Measurements from ENCODE around the gene TAGLN3.

Gene TAGLN3

DNA sequence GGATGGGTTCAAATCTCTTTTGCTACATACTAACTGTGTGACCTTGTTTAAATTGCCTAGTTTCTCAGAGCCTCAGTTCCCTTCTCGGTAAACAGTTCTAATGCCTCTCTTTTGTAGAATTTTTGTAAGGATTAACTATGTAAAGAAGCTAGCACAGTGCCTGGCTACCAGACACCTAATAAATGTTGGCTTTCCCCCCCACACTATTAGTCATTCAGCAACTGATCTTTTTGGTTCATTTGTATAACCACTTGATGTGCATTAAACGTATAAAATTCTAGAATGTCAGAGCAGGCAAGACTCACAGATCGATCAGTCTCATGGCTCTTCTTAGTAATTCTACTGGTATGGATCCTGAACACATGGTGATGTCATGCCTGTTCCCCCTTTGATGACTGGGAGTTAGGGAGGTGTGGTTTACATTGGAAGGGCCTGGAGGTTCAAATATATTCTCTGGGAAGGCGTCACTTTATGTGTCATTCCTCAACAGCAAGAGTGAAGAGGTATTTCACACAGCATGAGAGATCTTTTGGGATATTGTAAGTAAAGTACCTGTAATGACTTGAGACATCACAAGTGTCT, 6.5 kb downstream of the TAGLN3 start (continued):
- TF ChIP-seq, protein P1, sequence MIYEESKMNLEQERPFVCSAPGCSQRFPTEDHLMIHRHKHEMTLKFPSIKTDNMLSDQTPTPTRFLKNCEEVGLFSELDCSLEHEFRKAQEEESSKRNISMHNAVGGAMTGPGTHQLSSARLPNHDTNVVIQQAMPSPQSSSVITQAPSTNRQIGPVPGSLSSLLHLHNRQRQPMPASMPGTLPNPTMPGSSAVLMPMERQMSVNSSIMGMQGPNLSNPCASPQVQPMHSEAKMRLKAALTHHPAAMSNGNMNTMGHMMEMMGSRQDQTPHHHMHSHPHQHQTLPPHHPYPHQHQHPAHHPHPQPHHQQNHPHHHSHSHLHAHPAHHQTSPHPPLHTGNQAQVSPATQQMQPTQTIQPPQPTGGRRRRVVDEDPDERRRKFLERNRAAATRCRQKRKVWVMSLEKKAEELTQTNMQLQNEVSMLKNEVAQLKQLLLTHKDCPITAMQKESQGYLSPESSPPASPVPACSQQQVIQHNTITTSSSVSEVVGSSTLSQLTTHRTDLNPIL (CRISPR knock-in tag; IDR thresholded peaks at IDR 0.05; ENCODE audit: low read depth), result no peak
- TF ChIP-seq ISL1 (CRISPR knock-in tag; IDR thresholded peaks at IDR 0.05), result no peak
- TF ChIP-seq, protein P2, sequence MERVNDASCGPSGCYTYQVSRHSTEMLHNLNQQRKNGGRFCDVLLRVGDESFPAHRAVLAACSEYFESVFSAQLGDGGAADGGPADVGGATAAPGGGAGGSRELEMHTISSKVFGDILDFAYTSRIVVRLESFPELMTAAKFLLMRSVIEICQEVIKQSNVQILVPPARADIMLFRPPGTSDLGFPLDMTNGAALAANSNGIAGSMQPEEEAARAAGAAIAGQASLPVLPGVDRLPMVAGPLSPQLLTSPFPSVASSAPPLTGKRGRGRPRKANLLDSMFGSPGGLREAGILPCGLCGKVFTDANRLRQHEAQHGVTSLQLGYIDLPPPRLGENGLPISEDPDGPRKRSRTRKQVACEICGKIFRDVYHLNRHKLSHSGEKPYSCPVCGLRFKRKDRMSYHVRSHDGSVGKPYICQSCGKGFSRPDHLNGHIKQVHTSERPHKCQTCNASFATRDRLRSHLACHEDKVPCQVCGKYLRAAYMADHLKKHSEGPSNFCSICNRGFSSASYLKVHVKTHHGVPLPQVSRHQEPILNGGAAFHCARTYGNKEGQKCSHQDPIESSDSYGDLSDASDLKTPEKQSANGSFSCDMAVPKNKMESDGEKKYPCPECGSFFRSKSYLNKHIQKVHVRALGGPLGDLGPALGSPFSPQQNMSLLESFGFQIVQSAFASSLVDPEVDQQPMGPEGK (CRISPR knock-in tag; IDR thresholded peaks at IDR 0.05; ENCODE audit: borderline replicate concordance), result no peak

DNA sequence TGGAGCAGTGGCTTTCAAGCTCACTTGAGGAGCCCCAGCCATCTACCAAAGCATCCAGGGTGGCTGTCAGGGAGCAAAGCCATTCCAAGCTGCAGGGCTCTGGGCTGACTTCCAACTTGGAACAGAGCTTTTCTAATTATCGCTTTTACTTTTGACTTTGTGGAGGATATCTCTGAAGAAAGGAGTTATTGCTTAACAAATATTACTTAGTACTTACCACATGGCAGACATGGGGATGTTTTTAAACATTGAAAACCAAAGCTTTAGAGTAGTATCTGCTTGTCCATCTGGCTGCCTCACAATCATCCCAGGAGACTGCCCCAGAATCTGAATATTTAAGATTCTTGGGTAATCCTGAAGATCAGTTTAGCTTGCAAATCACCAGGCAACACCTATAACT, 8.9 kb downstream of the TAGLN3 start:
- no peak for ATAC-seq
- TF ChIP-seq ZNF565 (CRISPR knock-in tag; conservative IDR thresholded peaks at IDR 0.05; ENCODE audit: low read depth) (no peak), ESRRG (CRISPR knock-in tag; IDR thresholded peaks at IDR 0.05) (no peak), PPARA (CRISPR knock-in tag; IDR thresholded peaks at IDR 0.05; ENCODE audit: borderline replicate concordance) (no peak), ISL1 (CRISPR knock-in tag; IDR thresholded peaks at IDR 0.05) (peak; percentile 51), ZFP3 (CRISPR knock-in tag; IDR thresholded peaks at IDR 0.05) (no peak), ZNF8 (CRISPR knock-in tag; IDR thresholded peaks at IDR 0.05) (no peak), BACH2 (CRISPR knock-in tag; IDR thresholded peaks at IDR 0.05; ENCODE audit: borderline replicate concordance) (no peak), GLIS3 (CRISPR knock-in tag; IDR thresholded peaks at IDR 0.05) (no peak), CSDC2 (CRISPR knock-in tag; IDR thresholded peaks at IDR 0.05) (0 out of 2 replicates have a peak, but pooled peaks have one; percentile 28)
- TF ChIP-seq, protein P2 (CRISPR knock-in tag; IDR thresholded peaks at IDR 0.05; ENCODE audit: borderline replicate concordance), result no peak

DNA sequence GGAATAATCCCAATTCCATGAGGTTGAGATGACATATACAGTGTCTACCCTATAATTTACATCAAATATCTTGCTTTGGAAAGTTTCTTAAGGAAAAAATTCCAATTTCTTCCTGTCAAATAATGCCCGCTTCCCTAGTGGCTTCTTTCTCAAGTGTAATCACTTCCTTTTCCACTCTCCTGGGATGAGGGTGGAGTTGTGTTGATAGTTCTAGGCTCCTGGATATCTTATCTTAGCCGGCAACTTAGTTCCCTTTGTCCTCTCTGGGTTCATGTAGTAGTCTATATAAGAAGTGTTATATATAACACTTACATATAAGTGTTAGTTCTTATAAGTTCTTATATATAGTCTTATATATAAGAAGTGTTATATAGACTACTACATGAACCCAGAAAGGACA, 10.9 kb downstream of the TAGLN3 start:
- TF ChIP-seq SNAI2 (CRISPR knock-in tag; IDR thresholded peaks at IDR 0.05) (no peak), GLIS3 (CRISPR knock-in tag; IDR thresholded peaks at IDR 0.05) (no peak), ZFP30 (CRISPR knock-in tag; IDR thresholded peaks at IDR 0.05) (no peak), ZNF70 (CRISPR knock-in tag; IDR thresholded peaks at IDR 0.05) (no peak), ARNTL (CRISPR knock-in tag; IDR thresholded peaks at IDR 0.05; ENCODE audit: borderline replicate concordance, low read depth) (no peak), RARB (CRISPR knock-in tag; IDR thresholded peaks at IDR 0.05) (no peak)
- ATAC-seq, result no peak

DNA sequence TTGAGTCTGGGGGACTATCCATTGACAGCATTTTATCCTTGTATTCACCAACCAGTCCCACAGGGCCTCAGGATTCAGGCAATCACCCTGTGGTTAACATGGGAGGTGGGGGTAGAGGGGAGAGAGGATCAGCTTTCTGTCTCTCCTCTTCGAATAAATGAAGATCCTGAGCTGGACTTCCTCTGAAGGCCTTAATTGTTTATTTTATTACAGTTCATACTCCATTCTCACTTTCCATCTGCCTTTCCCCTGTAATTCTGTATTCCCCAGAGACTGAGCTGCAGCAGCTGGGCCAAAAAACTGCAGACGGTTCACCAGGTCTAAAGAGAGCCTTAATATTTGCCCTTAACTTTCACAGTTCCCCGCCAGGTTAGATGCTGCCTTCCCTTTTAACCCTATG, 11.9 kb downstream of the TAGLN3 start:
- no peak for ATAC-seq
- TF ChIP-seq ISL1 (CRISPR knock-in tag; IDR thresholded peaks at IDR 0.05) (no peak), PPARA (CRISPR knock-in tag; IDR thresholded peaks at IDR 0.05; ENCODE audit: borderline replicate concordance) (no peak), TCF4 (CRISPR knock-in tag; IDR thresholded peaks at IDR 0.05; ENCODE audit: borderline replicate concordance) (no peak), GLIS3 (CRISPR knock-in tag; IDR thresholded peaks at IDR 0.05) (no peak), ZFP30 (CRISPR knock-in tag; IDR thresholded peaks at IDR 0.05) (no peak), ZNF8 (CRISPR knock-in tag; IDR thresholded peaks at IDR 0.05) (no peak), BACH2 (CRISPR knock-in tag; IDR thresholded peaks at IDR 0.05; ENCODE audit: borderline replicate concordance) (no peak)
- TF ChIP-seq, protein P3, sequence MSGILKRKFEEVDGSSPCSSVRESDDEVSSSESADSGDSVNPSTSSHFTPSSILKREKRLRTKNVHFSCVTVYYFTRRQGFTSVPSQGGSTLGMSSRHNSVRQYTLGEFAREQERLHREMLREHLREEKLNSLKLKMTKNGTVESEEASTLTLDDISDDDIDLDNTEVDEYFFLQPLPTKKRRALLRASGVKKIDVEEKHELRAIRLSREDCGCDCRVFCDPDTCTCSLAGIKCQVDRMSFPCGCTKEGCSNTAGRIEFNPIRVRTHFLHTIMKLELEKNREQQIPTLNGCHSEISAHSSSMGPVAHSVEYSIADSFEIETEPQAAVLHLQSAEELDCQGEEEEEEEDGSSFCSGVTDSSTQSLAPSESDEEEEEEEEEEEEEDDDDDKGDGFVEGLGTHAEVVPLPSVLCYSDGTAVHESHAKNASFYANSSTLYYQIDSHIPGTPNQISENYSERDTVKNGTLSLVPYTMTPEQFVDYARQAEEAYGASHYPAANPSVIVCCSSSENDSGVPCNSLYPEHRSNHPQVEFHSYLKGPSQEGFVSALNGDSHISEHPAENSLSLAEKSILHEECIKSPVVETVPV (CRISPR knock-in tag; IDR thresholded peaks at IDR 0.05), result no peak
- TF ChIP-seq, protein P4, sequence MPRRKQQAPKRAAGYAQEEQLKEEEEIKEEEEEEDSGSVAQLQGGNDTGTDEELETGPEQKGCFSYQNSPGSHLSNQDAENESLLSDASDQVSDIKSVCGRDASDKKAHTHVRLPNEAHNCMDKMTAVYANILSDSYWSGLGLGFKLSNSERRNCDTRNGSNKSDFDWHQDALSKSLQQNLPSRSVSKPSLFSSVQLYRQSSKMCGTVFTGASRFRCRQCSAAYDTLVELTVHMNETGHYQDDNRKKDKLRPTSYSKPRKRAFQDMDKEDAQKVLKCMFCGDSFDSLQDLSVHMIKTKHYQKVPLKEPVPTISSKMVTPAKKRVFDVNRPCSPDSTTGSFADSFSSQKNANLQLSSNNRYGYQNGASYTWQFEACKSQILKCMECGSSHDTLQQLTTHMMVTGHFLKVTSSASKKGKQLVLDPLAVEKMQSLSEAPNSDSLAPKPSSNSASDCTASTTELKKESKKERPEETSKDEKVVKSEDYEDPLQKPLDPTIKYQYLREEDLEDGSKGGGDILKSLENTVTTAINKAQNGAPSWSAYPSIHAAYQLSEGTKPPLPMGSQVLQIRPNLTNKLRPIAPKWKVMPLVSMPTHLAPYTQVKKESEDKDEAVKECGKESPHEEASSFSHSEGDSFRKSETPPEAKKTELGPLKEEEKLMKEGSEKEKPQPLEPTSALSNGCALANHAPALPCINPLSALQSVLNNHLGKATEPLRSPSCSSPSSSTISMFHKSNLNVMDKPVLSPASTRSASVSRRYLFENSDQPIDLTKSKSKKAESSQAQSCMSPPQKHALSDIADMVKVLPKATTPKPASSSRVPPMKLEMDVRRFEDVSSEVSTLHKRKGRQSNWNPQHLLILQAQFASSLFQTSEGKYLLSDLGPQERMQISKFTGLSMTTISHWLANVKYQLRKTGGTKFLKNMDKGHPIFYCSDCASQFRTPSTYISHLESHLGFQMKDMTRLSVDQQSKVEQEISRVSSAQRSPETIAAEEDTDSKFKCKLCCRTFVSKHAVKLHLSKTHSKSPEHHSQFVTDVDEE (CRISPR knock-in tag; IDR thresholded peaks at IDR 0.05), result no peak
- TF ChIP-seq, protein P2 (CRISPR knock-in tag; IDR thresholded peaks at IDR 0.05; ENCODE audit: borderline replicate concordance), result no peak

Measured in SK-N-SH treated with all-trans-retinoic acid at 6 μM for 48 hours (cell line).